H1 (cell line): ENCODE data around the gene ATR. TPM values are rescaled to one million over a fixed set of nuclear protein-coding genes. Genes with fewer than 3 reads are reported as not detected.

Experiments
- CTCF ChIA-PET: fragments of 300-600 bp; sonication (Branson Sonifier 250); formaldehyde crosslinking; loops from one replicate; lab custom pipeline; 2021; ENCODE audit not compliant: partially characterized antibody; lab: Charles Lee
- POLR2A ChIA-PET: fragments of 300-600 bp; sonication (Branson Sonifier 250); formaldehyde crosslinking; loops from one replicate; lab custom pipeline; 2021; ENCODE audit warnings: inconsistent platforms; ENCODE audit not compliant: partially characterized antibody; lab: Charles Lee
- DNase-seq, 2 experiments: peaks; one replicate each; pipeline versions ENCODE4 v3.0.0 to v3.0.0-alpha.2; 2010 to 2022; ENCODE audit warnings: low spot score in 2 of 2, low read depth in 1 of 2, mixed read lengths in 1 of 2
- FAIRE-seq: peaks from 2 replicates; lab custom pipeline; 2011; peaks lifted over from hg19 to GRCh38; lab: Jason Lieb, UNC
- H2AFZ ChIP-seq: 2 replicates; pipeline ENCODE4 v1.8.1; 2012; ENCODE audit warnings: low read length, inconsistent platforms
- H2AK5ac ChIP-seq: 2 replicates; pipeline ENCODE4 v1.6.1; 2013; ENCODE audit warnings: low read depth, low read length
- H2BK120ac ChIP-seq: replicated peaks from 2 replicates; pipeline ENCODE3; 2013; ENCODE audit warnings: low read depth, low read length, inconsistent platforms
- H2BK12ac ChIP-seq: 2 replicates; pipeline ENCODE4 v1.6.1; 2013; ENCODE audit warnings: low read depth, low read length
- H2BK15ac ChIP-seq: 2 replicates; pipeline ENCODE4 v1.6.1; 2013; ENCODE audit warnings: low read length
- H2BK20ac ChIP-seq: 2 replicates; pipeline ENCODE4 v1.6.1; 2013; ENCODE audit warnings: low read length
- H2BK5ac ChIP-seq: 2 replicates; pipeline ENCODE4 v1.6.1; 2013; ENCODE audit warnings: low read depth, low read length
- H3K14ac ChIP-seq: 2 replicates; pipeline ENCODE4 v1.6.1; 2013; ENCODE audit warnings: inconsistent platforms; ENCODE audit not compliant: insufficient read length
- H3K18ac ChIP-seq: 2 replicates; pipeline ENCODE4 v1.6.1; 2013; ENCODE audit warnings: low read length; ENCODE audit errors: extremely low read depth
- H3K23ac ChIP-seq: 2 replicates; pipeline ENCODE4 v1.6.1; 2013; ENCODE audit warnings: inconsistent platforms; ENCODE audit not compliant: insufficient read length
- H3K23me2 ChIP-seq: 2 replicates; pipeline ENCODE4 v1.6.1; 2013; ENCODE audit warnings: low read depth, low read length
- H3K27ac ChIP-seq: 2 replicates; pipeline ENCODE4 v1.6.1; 2011; ENCODE audit warnings: low read depth, low read length, inconsistent platforms
- H3K27me3 ChIP-seq, 4 experiments: replicated peaks in 1 of 4; 1 replicate in 1 of 4; 2 replicates in 3 of 4; pipeline versions ENCODE4 v1.6.1 to v1.8.1; 2011 to 2013; ENCODE audit warnings: low read length in 3 of 4, mild to moderate bottlenecking in 3 of 4, inconsistent platforms in 2 of 4, mixed read lengths in 2 of 4, moderate library complexity in 1 of 4; ENCODE audit not compliant: control insufficient read depth in 3 of 4, insufficient read depth in 3 of 4; ENCODE audit errors: extremely low read depth in 1 of 4
- H3K36me3 ChIP-seq, 4 experiments: 2 replicates each; pipeline versions ENCODE4 v1.6.1 to v1.8.1; 2011 to 2013; ENCODE audit warnings: mild to moderate bottlenecking in 4 of 4, low read length in 3 of 4, moderate library complexity in 2 of 4, control low read depth in 1 of 4, inconsistent platforms in 1 of 4; ENCODE audit not compliant: insufficient read depth in 4 of 4, control insufficient read depth in 2 of 4
- H3K4ac ChIP-seq: replicated peaks from 2 replicates; pipeline ENCODE3; 2013; ENCODE audit warnings: low read length, low read depth, mixed read lengths, inconsistent platforms; ENCODE audit not compliant: insufficient read length
- H3K4me1 ChIP-seq, 4 experiments: replicated peaks in 1 of 4; 1 replicate in 1 of 4; 2 replicates in 3 of 4; pipeline versions ENCODE4 v1.6.1 to v1.8.1; 2011 to 2013; ENCODE audit warnings: low read length in 3 of 4, inconsistent platforms in 2 of 4, mixed read lengths in 1 of 4; ENCODE audit not compliant: insufficient read depth in 4 of 4, control insufficient read depth in 3 of 4
- H3K4me2 ChIP-seq, 2 experiments: 2 replicates each; pipeline versions ENCODE4 v1.6.1 to v1.8.1; 2011 to 2013; ENCODE audit warnings: low read depth in 2 of 2, low read length in 2 of 2, control low read depth in 1 of 2, inconsistent platforms in 1 of 2, mild to moderate bottlenecking in 1 of 2; ENCODE audit not compliant: insufficient read depth in 1 of 2
- H3K4me3 ChIP-seq, 4 experiments: fragments of 200-600, 300-600 bp in 1 of 4; sonication (generic), shearing (Covaris generic), sonication (Bioruptor Twin) in 1 of 4; 2 replicates each; pipeline versions ENCODE4 v1.5.1 to v1.8.1; 2011 to 2016; ENCODE audit warnings: low read length in 4 of 4, low read depth in 3 of 4, control low read depth in 2 of 4, inconsistent platforms in 2 of 4, mild to moderate bottlenecking in 2 of 4, mixed read lengths in 1 of 4, moderate library complexity in 1 of 4; ENCODE audit not compliant: insufficient read depth in 2 of 4; ENCODE audit errors: extremely low read depth in 1 of 4
- H3K56ac ChIP-seq: replicated peaks from 2 replicates; pipeline ENCODE3; 2013; ENCODE audit warnings: low read depth, mild to moderate bottlenecking, mixed read lengths, low read length, inconsistent platforms; ENCODE audit not compliant: insufficient read length
- H3K79me1 ChIP-seq: 2 replicates; pipeline ENCODE4 v1.6.1; 2013; ENCODE audit warnings: low read depth, low read length, control low read depth
- H3K79me2 ChIP-seq, 2 experiments: 2 replicates each; pipeline versions ENCODE4 v1.6.1 to v1.8.1; 2012 to 2013; ENCODE audit warnings: low read length in 2 of 2, mild to moderate bottlenecking in 2 of 2, inconsistent platforms in 1 of 2; ENCODE audit not compliant: insufficient read depth in 2 of 2, control insufficient read depth in 1 of 2
- H3K9ac ChIP-seq, 4 experiments: replicated peaks in 1 of 4; 1 replicate in 1 of 4; 2 replicates in 3 of 4; pipeline versions ENCODE4 v1.6.1 to v1.8.1; 2011 to 2013; ENCODE audit warnings: low read depth in 3 of 4, low read length in 3 of 4, control low read depth in 2 of 4, mild to moderate bottlenecking in 2 of 4, moderate library complexity in 2 of 4, inconsistent platforms in 1 of 4; ENCODE audit errors: extremely low read depth in 1 of 4
- H3K9me3 ChIP-seq, 2 experiments: 2 replicates each; pipeline versions ENCODE4 v1.6.1 to v1.8.1; 2012 to 2013; ENCODE audit warnings: mild to moderate bottlenecking in 2 of 2, moderate library complexity in 2 of 2, control low read depth in 1 of 2, inconsistent platforms in 1 of 2, low read depth in 1 of 2, low read length in 1 of 2, mixed read lengths in 1 of 2; ENCODE audit not compliant: insufficient read depth in 2 of 2
- H4K20me1 ChIP-seq, 2 experiments: replicated peaks in 1 of 2; 2 replicates each; pipeline versions ENCODE3 to v1.8.1; 2011 to 2013; ENCODE audit warnings: inconsistent platforms in 2 of 2, low read length in 2 of 2, mild to moderate bottlenecking in 1 of 2; ENCODE audit not compliant: insufficient read depth in 2 of 2, control insufficient read depth in 1 of 2
- H4K5ac ChIP-seq: 2 replicates; pipeline ENCODE4 v1.6.1; 2013; ENCODE audit warnings: low read length, low read depth, mixed read lengths, inconsistent platforms; ENCODE audit not compliant: insufficient read length
- H4K8ac ChIP-seq: 2 replicates; pipeline ENCODE4 v1.8.0; 2013; ENCODE audit warnings: mild to moderate bottlenecking, moderate library complexity, low read length, inconsistent platforms; ENCODE audit not compliant: insufficient read depth; ENCODE audit errors: extremely low read depth
- H4K91ac ChIP-seq: replicated peaks from 2 replicates; pipeline ENCODE3; 2013; ENCODE audit warnings: low read length, mixed read lengths, inconsistent platforms; ENCODE audit not compliant: insufficient read length
- EZH2 ChIP-seq: fragments of 200-600 bp; sonication (generic); IDR thresholded peaks from 2 replicates; pipeline ENCODE4 v1.7.1; 2012; ENCODE audit warnings: low read depth, mild to moderate bottlenecking, moderate library complexity, low read length, inconsistent platforms; ENCODE audit not compliant: severe bottlenecking
- JUN ChIP-seq: IDR thresholded peaks from 2 replicates; pipeline ENCODE4 v1.6.1; 2011; ENCODE audit warnings: low read depth, mild to moderate bottlenecking, improper control_type of control experiment, low read length
- KDM1A ChIP-seq: fragments of 200-600, 300-600 bp; sonication (generic); IDR thresholded peaks from 2 replicates; pipeline ENCODE4 v1.7.1; 2016; ENCODE audit warnings: mild to moderate bottlenecking, low read length, borderline replicate concordance
- RAD21 ChIP-seq, 2 experiments: IDR thresholded peaks in 1 of 2; conservative IDR thresholded peaks in 1 of 2; 2 replicates each; pipeline ENCODE4 v1.6.1; 2011; ENCODE audit warnings: low read depth in 2 of 2, low read length in 2 of 2, improper control_type of control experiment in 1 of 2, inconsistent platforms in 1 of 2, mild to moderate bottlenecking in 1 of 2, moderate library complexity in 1 of 2
- RFX5 ChIP-seq: IDR thresholded peaks from 2 replicates; pipeline ENCODE4 v1.6.1; 2011; ENCODE audit warnings: low read depth, low read length, improper control_type of control experiment, borderline replicate concordance
- RXRA ChIP-seq: IDR thresholded peaks from 2 replicates; pipeline ENCODE4 v1.6.1; 2011; ENCODE audit warnings: low read depth, mild to moderate bottlenecking, low read length, moderate library complexity; ENCODE audit not compliant: insufficient read depth
- SIN3A ChIP-seq, 2 experiments: IDR thresholded peaks in 1 of 2; conservative IDR thresholded peaks in 1 of 2; 2 replicates each; pipeline ENCODE4 v1.6.1; 2011 to 2012; ENCODE audit warnings: low read length in 2 of 2, improper control_type of control experiment in 1 of 2, low read depth in 1 of 2, mild to moderate bottlenecking in 1 of 2
- SIX5 ChIP-seq: IDR thresholded peaks from 2 replicates; pipeline ENCODE4 v1.6.1; 2011; ENCODE audit warnings: mild to moderate bottlenecking, low read depth, low read length
- SP2 ChIP-seq: IDR thresholded peaks from 2 replicates; pipeline ENCODE4 v1.6.1; 2012; ENCODE audit warnings: mild to moderate bottlenecking, low read length, inconsistent platforms
- SP4 ChIP-seq: IDR thresholded peaks from 2 replicates; pipeline ENCODE4 v1.6.1; 2012; ENCODE audit warnings: low read length, inconsistent platforms
- TAF7 ChIP-seq: optimal IDR thresholded peaks from 2 replicates; pipeline ENCODE3; 2011; ENCODE audit warnings: low read depth, mild to moderate bottlenecking, inconsistent platforms, low read length, moderate library complexity, borderline replicate concordance
- ZNF274 ChIP-seq: IDR thresholded peaks from 2 replicates; pipeline ENCODE4 v1.7.0; 2012; ENCODE audit warnings: low read length, borderline replicate concordance; ENCODE audit errors: extremely low read depth
- WGBS, 2 experiments: shearing (Covaris generic) in 1 of 2; methylation state at CpG; one replicate each; pipeline versions ENCODE4 v1.1.6 to v1.1.7; 2013 to 2015; ENCODE audit warnings: low lambda C conversion rate in 2 of 2, mixed read lengths in 2 of 2, inconsistent platforms in 1 of 2, low coverage in 1 of 2, missing lambda C conversion rate in 1 of 2; ENCODE audit not compliant: insufficient replicate concordance in 2 of 2, insufficient coverage in 1 of 2, insufficient read length in 1 of 2; ENCODE audit errors: extremely low coverage in 1 of 2, missing lambda C conversion rate in 1 of 2; 5-methylcytosine and 5-hydroxymethylcytosine counted together
- polyA plus RNA-seq, 7 experiments: library from polyadenylated mRNA; depleted of rRNA in 3 of 7; stranded (reverse) in 5 of 7; unstranded in 2 of 7; fragments of >200 nt in 5 of 7; fragments of 200-250 nt in 2 of 7; gene quantifications; 1 replicate in 5 of 7; 2 replicates in 1 of 7; 4 replicates in 1 of 7; pipeline versions ENCODE4 v1.2.1 to v1.2.3, GENCODE V29; 2011 to 2013; ENCODE audit warnings: missing spikeins in 2 of 7, mixed read lengths in 2 of 7
- total RNA-seq: library from RNA; stranded (reverse); fragmentation: NEBNext Ultra II Directional; extraction: Animal tissue kit (Norgen Biotek cat#: 25700); gene quantifications from 2 replicates; pipeline ENCODE4 v1.2.1, GENCODE V29; 2021

ATR gene
- total and polyA plus RNA-seq, 2 of the 8 experiments (the other 6 are each of a cell fraction or from before 2014, with no cell fraction given), result 8.4 to 23.2 TPM

GRCh38 chr3:142417302-142417701, 161.2 kb downstream of the ATR start:
- H3K4me2 ChIP-seq, result no peak overlapping the region
- no peaks in the 10 kb centered on the region for H3K27me3 ChIP-seq
- H4K91ac ChIP-seq, result no peak overlapping the region
- no peaks in the 10 kb centered on the region for H3K79me2 ChIP-seq
- H4K5ac ChIP-seq, result no peak overlapping the region
- H3K18ac ChIP-seq, result no peak overlapping the region
- H3K23me2 ChIP-seq, result no peaks in the 10 kb centered on the region
- no peak overlapping the region for H2BK20ac ChIP-seq
- H3K4me1 ChIP-seq, result no peaks in the 10 kb centered on the region
- no peak overlapping the region for H3K23ac ChIP-seq
- H3K4ac ChIP-seq, result no peak overlapping the region
- no peak overlapping the region for H3K27ac ChIP-seq
- no peak overlapping the region for H2BK5ac ChIP-seq
- H3K9me3 ChIP-seq, result no peaks in the 10 kb centered on the region
- no peak overlapping the region for H3K56ac ChIP-seq
- no peak overlapping the region for H3K9ac ChIP-seq
- TF ChIP-seq SP4 (no peak), SP2 (no peak), ZNF274 (no peak), JUN (no peak), SIX5 (no peak), EZH2 (no peak), TAF7 (no peak), RFX5 (no peak), KDM1A (no peak), RXRA (no peak), RAD21 (IDR thresholded peaks at IDR 0.05 in 1 of 2, conservative IDR thresholded peaks at IDR 0.05 in 1 of 2; ENCODE audit: low read depth in 2 of 2, low read length in 2 of 2) (no peak), SIN3A (conservative IDR thresholded peaks at IDR 0.05 in 1 of 2, IDR thresholded peaks at IDR 0.05 in 1 of 2; ENCODE audit: low read depth in 1 of 2, low read length in 2 of 2) (no peak)
- WGBS, 2 experiments, result 89% methylated on average over 1 of the region's 1 CpG; no CpG with 5 or more reads in 1 of the 2 experiments
- no peak overlapping the region for H2BK15ac ChIP-seq
- no peak overlapping the region for H3K14ac ChIP-seq
- FAIRE-seq (no peak), DNase-seq (no peak)
- no peak overlapping the region for H4K8ac ChIP-seq
- CTCF ChIA-PET, result no interaction called here
- no peak overlapping the region for H3K4me3 ChIP-seq
- H4K20me1 ChIP-seq, result no peaks in the 10 kb centered on the region
- H3K79me1 ChIP-seq, result no peaks in the 10 kb centered on the region
- no peak overlapping the region for H2AFZ ChIP-seq
- H2BK120ac ChIP-seq, result no peak overlapping the region
- H3K36me3 ChIP-seq, result peaks cover 0 to 32% (median under 1%) of the 10 kb centered on the region in 4 experiments; a peak in 4 of 8 replicates
- no peak overlapping the region for H2AK5ac ChIP-seq
- POLR2A ChIA-PET, result no interaction called here
- no peak overlapping the region for H2BK12ac ChIP-seq
